HG02870 (cell line): ENCODE data around the gene PPP4R4.
"Not testable (repeated sequence)": the region's sequence is repeated elsewhere in the genome, so short reads cannot be mapped to it uniquely, and the experiment has no call there.

ENCODE experiments used
- ATAC-seq: cut with Tn5 transposase; IDR thresholded peaks from one replicate; pipeline ENCODE4 v1.9.1; 2021; ENCODE audit warnings: mild to moderate bottlenecking, moderate library complexity; ENCODE audit not compliant: unreplicated experiment

Gene PPP4R4

DNA sequence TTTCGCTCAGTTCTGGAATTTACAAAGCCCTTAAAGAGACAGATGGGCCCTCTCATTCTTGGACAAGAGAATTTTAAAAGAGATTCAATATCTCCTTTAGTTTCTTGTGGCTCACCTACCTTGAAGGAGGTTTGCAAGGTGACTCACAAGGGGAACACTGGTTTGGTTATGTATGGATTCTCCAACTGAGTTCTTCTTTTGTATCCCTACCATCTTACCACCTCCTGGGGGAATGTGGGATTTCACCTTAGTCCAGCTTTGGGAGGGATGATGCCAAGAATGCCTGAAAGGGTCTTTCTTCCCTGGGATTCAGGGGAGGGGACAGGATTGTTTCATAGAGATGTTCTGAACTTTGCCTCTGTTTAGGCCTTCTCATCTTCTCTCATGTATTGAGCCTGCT, 3.7 kb downstream of the PPP4R4 start:
- no peak for ATAC-seq

DNA sequence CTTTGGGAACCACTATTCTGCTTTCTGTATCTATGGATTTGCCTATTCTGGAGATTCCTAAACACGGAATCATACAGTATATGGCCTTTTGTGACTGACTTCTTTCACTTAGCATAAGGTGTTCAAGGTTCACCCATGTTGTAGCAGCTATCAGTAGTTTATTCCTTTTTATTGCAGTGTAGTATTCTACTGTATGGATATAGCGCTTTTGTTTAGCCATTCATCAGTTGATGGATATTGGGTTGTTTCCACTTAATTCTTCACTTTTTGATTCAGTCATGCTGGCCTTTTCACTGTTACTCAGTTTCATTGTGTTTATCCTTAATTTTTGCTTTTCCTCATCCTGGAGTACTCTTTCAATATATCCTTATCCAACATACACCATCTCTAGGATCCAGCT, 5.1 kb downstream of the PPP4R4 start:
- ATAC-seq: no peak

DNA sequence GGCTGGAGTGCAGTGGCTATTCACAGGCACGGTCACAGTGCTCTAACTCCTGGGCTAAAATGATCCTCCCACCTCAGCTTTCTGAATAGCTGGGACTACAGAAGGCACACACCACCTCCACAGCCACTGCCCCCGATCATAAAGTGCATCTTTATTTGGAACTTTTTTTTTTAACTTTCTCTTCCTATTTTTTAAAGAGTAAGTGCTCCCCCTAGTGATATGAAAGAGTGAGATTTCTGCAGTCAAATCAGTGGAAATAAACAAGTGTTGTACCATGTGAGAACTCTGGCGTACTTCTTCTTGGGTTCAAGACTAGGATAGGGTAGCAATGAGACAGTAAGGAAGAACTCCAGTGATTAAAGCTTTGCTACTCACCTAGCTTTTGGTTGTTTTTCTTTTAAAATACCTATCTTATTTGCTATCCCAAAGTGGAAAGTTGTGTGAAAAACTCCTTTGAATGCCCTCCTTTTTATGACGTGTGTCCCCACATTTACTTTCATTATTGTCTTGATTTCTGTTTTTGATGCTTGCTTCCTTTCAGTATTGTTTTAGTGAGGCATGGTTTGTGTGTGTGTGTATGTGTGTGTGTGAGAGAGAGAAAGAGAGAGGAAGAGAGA, 6.6 kb downstream of the PPP4R4 start:
- ATAC-seq: no peak

DNA sequence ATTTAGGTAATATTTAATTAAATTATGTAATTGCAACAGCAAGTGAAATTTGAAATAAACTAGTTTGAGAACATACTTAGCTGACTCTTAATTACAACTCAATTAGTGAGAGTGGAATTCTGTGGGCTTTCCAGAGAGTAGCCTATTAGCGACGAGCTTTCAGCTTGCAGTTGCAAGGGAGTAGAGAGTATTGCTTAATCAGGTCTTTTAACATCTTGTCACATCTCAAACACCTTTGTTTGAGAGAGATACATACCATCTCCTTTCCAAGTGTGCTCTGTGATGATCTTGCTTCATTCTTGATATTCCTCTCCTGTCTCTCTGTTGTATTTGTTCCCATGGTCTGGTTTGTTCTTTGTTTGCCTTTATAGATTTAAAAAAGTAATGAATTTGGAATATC, 7.7 kb downstream of the PPP4R4 start:
- no peak for ATAC-seq

DNA sequence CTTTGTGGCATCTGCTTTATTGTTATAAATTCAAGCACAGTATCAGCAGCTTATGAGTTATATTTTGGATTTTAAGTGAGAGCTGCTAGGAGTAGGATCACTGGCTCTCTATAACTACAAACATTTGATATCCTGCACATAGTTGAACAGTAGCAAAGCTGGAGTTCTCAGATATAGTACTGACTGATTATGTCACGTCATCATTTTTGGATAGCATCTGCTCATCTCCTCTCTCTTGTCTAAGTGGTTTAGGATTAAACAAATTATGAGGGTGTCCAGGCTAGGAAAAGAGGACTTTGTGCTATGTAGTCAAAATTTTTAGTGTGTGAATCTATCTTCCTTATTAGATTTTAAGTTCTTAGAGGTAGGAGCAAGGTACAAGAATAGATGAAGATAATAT, 18.4 kb downstream of the PPP4R4 start:
- no peak for ATAC-seq

DNA sequence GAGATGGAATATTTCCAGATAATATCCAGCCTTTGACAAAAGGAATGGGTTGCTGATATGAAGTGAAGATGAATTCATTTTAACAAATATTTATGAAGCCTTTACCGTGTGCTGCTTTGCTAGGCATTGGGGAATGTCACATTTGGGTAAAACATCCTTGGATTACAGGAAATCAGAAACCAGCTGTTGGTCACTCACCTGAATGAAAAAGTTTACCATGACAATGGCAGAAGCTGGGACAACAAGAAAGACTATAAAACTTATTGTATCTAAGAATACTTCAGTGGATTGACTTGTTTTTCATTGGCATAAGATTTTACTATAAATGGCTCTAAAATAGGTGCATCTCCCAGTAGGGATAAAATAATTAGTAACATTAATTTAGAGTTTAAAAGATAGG, 19.7 kb downstream of the PPP4R4 start:
- ATAC-seq: no peak

DNA sequence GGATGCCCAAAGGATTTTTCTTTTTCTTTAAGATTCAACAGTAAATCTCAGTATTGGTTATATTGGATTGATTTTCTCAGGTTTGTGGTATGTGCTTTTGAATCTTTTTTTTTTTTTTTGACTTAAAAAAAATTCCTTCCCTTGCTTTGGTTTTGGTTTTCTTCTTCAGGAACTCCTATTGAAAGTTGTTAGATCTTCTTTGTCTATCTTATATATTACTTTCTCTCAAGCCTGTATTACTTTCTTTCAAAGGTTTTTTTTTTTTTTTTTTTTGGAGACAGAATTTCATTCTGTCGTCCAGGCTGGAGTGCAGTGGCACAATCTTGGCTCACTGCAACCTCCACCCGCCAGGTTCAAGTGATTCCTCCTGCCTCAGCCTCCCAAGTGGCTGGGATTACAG, 21.9 kb downstream of the PPP4R4 start:
- no peak for ATAC-seq

DNA sequence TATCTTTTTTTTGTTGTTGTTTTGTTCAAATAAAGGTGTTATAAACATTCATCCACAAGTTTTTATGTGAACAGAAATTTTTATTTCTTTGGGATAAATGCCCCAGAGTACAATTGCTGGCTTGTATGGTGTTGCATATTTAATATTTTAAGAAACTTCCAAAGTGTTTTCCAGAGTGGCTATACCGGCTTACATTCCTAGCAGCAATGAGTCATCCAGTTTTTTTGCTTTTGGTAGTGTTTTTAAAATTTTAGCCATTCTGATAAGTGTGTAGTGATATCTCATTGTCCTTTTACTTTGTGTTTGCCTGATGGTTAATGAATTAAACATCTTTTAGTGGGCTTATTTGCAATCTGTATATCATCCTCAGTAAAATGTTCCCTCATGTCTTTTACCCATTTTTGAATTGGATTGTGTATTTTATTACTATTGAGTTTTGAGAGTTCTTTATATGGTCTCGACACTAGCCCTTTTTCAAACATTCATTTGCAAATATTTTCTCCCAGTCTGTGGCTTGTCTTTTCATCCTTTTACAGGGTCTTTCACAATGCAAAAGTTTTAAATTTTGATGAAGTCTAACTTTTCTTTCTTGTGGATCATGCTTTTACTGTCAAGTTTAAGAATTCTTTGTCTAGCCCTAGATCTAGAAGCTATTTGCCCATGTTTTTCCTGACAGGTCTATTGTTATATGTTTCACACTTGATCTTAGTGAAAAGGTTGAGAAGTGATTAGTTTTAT, 29.5 kb downstream of the PPP4R4 start:
- ATAC-seq: no peak

DNA sequence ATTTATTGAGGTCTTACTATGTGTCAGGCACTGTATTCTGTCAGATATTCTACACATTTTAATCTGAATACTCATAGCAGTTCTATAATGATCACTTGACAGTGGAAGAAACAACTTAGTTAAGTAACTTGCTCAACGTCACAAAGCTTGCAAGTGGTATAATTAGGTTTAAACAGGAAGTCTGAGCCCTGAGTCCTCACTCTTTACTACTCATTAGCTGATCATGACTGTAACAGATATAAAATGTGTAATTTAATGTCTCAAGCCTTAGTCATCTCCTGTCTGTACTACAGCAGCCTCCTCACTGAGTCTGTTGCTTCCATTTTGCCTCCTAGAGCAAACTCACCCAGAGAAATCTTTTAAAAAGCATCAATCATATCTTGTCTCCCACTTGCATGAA, 38.9 kb downstream of the PPP4R4 start:
- no peak for ATAC-seq

DNA sequence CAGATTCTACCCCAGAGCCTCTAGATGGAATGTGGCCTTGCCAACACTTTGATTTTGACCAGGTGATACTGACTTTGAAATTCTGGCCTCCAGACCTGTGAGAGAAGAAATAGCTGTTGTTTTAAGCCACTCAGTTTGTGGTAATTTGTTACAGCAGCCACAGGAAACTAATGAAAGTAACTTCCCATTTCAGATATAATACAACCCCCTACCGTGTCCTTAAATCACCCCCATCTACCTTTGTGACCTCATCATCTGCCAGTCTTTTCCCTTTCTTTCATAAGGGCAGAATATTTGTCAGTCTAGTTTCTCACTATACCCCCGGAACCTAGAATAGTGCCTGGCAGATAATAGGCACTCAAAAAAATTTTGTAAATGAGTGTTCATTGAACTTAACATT, 39.6 kb downstream of the PPP4R4 start:
- ATAC-seq: no peak

DNA sequence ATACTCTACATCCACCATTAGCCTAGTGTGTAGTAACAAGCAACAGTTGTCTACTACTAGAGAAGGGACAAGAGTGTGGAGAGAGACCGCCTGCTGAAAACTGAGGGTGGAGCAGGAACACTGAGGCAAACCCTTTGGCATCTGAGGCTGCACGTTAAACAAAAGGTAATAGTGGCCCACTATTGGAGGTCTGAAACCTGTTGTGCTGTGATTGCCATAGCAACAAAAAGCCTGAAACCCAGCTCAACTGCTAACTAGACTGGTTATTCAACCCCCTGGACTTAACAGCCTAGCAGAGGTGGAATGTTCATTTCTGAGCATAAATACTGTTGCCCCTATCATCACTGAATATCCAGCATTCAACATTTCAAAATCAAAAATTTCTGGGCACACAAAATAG, 43.0 kb downstream of the PPP4R4 start:
- ATAC-seq: no peak

DNA sequence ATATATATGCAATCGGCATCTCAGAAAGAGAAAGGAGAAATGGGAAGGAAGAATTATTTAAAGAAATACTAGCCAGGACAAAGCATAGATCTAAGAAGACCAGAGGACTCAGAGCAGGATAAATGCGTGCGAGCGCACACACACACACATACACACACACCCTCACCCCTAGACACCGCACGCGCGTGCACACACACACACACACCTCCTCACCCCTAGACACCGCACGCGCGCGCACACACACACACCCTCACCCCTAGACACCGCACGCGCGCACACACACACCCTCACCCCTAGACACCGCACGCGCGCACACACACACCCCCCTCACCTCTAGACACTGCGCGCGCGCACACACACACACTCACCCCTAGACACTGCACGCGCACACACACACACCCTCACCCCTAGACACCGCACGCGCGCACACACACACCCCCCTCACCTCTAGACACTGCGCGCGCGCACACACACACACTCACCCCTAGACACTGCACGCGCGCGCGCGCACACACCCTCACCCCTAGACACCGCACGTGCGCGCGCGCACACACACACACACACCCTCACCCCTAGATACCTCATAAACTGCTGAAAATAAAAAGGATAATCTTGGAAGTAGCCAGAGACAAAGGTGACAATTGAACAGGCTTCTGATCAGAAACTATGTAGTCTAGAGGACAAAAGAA, 44.2 kb downstream of the PPP4R4 start:
- ATAC-seq: not testable (repeated sequence)

DNA sequence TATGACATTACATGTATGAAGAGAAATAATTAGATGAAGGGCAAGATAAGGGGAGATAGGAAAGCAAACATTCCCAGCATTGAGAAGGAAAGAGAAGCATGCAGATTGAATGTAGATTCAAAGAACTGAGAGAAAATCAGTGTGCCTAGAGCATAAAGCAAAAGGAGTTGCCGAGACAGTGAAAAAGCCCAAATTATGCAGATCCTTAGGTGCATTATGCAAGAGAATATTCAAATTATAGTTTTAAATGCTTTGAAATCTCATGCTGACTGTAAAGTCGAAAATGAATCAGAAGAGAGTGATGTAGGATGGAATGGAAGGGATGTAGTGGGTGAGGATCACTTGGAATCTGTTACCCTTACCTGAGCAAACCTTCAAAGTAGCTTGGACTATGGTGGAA, 49.9 kb downstream of the PPP4R4 start:
- ATAC-seq: no peak

DNA sequence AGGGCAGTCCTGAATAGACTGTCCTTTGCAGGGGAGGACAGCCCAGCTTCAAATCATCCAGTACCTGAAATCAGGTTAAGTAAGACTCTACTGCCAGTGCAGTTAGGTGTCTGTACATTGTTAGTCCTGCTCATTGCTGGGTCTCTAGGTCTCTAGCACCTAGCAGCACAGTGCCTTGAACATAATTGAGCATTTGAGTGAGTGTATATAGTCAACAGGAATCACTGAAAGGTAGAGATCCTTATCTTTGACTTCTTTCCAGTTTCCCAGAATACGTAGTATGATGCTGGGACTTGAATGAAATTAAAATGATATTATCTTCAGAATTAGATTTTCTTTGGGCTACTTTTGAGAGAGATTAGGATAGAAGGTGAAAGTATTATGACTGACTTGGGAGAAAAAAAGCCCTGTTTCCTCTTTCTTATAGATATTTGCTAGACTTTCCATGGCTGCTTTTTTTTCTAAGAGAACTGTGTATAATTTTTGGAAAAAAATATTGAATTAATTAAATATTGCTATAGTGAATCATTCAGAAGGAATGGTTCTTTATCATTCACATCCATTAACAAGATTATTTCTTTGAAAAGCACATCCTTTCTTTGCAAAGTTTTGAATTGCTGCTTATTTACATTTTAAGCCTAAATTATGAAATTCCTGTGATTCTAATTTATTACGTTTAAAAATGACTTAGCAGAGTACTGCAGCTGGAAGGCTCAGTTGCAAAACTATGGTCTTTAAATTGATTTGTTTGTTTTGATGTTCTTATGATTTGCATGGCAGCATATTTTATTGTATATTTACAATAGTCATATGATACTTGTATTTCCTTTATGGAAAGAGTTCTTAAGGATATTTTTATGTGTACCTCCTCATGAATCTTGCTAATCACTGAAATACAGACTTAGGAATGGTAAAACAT, 51.6 kb downstream of the PPP4R4 start:
- ATAC-seq: no peak

DNA sequence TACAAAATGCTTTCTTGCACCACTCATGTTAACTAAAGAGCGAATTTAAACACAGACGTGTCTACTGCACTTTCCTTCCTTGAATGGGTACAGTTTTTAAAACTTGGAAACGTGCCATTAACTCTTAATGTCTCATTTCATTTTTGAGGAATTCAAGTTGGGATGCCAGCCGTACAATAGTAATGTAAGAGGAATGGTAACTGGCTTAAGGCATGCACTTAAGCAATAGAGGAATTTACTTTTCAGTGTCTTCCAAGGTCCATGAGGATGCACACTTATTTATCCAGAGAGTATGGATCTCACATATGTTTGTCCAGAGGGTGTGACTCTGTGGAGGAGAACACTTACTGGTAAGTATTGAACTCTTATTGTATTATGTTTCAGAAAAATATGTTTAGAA, 52.9 kb downstream of the PPP4R4 start:
- ATAC-seq: no peak

DNA sequence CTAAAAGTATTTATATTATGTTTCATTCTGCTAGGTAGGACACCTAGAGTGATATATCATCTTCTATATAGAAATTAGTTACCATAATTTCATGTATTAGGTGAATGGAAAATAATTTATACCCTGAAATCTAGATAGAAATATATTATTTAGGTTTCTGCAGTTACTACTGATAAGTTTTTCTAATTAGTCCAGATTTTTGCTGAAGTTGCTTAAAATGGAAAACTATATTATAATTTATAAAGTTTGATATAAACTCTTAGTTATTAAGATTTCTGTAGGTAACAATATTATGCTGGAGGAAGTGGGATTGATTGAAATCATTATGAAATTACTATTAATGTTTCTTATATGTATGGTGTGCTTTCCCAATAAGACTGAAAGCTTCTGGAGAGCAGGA, 62.9 kb downstream of the PPP4R4 start:
- no peak for ATAC-seq

DNA sequence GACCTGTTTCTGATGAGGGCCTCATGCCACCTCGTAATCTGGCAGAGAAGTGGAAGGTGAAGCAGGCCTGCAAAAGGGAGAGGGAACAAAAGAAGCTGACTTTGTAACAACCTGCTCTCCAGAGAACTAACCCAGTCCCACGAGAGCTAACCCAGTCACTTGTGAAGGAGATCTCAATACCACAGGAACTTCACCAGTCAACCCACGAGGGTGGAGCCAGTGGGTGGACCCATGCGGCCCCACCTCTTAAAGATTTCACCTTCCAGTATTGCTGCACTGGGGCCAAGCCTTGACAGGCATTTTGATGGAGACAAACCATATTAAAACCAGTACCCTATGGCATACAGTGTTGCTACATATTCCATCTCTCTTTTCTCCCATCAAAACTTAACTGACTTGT, 63.9 kb downstream of the PPP4R4 start:
- no peak for ATAC-seq

DNA sequence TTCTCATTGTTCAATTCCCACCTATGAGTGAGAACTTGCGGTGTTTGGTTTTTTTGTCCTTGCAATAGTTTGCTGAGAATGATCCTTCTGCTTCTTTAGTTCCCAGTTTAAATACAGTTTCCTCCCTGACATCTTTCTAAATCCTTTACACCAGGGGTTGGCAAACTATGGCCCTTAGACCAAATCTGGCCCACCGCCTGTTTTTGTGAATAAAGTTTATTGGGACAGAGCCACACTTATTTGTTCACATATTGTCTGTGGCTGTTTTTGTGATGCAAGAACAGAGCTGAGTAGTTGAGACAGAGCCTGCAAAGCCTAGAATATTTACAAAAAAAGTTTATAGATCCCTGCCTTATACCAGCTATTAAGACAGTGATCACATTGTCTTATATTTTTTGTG, 65.3 kb downstream of the PPP4R4 start:
- ATAC-seq: no peak

DNA sequence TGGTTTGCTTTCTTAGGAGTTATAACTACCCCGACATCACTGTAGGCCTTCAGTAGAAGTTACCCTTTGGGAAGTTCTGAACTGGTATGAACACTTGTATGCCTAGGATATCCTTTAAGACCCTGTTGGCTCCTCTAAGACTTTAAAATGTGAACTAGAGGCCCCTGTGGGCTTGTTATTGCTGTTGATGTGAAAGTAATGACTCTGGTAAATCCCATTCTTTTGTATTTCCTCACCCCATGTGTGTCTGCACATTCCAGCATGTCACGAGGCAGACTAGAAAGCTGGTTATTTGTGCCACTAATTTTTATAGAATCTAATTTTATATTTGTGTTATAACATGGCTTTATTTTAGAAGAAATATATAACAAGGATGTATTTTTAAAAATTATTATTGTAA, 70.1 kb downstream of the PPP4R4 start:
- ATAC-seq: no peak

DNA sequence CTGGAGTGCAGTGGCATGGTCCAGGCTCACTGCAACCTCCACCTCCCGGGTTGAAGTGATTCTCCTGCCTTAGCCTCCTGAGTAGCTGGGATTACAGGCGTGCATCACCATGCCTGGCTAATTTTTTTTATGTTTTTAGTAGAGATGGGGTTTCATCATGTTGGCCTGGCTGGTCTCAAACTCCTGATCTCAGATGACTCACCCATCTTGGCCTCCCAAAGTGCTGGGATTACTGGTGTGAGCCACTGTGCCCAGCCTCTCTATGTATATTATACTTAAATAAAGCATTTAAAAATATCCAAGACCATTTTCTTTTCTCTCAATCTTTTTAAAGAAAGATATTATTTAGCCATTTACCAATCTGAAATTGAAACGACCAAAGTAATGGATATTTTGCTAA, 90.1 kb downstream of the PPP4R4 start:
- ATAC-seq: not testable (repeated sequence)

DNA sequence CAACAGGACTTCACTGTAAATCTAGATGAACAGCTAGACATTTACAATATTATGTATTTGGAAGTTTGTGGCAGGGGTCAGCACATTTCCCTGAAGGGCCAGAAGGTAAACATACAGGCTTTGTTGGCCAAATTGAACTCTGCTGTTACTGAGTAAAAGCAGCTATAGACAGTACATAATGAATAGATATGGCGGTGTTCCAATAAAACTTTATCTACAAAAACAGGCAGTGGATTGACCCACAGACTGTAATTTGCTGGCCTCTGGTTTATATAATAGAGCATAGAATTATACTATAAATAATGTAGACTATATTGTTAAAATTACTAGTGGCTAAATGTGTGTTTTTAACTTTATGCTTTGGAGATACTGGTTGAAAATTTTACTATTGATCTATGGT, 93.2 kb downstream of the PPP4R4 start:
- ATAC-seq: no peak
